GM19240 (cell line): ENCODE data around the gene KLK15.

ENCODE experiments used
- DNase-seq: peaks from one replicate; pipeline ENCODE4 v3.0.0; 2011; ENCODE audit warnings: low spot score; ENCODE audit not compliant: insufficient read length

KLK15 gene

GRCh38 chr19:50777261-50777660 is 56.1 kb downstream of the KLK15 start:
- DNase-seq, result no peak

- DNase-seq, result no peak
Observed at GRCh38 chr19:50776131-50776530, 57.2 kb downstream of the KLK15 start.
